Measurements from ENCODE around the gene BOLA3. TPM values are rescaled to one million over a fixed set of nuclear protein-coding genes. Genes with fewer than 3 reads are reported as not detected.
"Not testable (repeated sequence)": the region's sequence is repeated elsewhere in the genome, so short reads cannot be mapped to it uniquely, and the experiment has no call there.

The BOLA3 gene
- 29.8 TPM for total RNA-seq

- DNase-seq (ENCODE audit: low spot score in 2 of 2) (peak; percentile 93 to 95), FAIRE-seq (no peak)
These were observed at the start of gene BOLA3 for GRCh38 chr2:74147727-74148456. BOLA3 (minus strand) TSS chr2:74147912; CDS start chr2:74147874, 38 bp downstream.

DNA sequence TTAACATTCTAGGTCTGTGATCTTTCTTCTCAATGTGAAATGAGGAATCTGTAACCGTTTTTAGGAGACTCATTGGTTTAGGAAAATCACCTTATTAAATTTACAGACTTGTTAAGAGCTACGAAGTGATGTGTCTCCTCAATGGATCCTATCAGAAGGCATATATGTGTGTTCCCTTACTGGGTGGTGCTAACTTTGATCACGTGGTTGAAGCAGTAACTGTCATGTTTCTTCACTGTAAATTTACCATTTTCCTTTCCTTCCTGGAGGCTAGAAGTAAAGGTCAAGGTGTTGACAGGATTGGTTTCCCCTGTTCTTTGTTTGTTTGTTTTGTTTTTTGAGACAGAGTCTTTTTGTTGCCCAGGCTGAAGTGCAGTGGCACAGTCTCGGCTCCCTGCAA, 49.3 kb upstream of the BOLA3 start:
- DNase-seq (ENCODE audit: low spot score in 2 of 2) (no peak), FAIRE-seq (no peak)

DNA sequence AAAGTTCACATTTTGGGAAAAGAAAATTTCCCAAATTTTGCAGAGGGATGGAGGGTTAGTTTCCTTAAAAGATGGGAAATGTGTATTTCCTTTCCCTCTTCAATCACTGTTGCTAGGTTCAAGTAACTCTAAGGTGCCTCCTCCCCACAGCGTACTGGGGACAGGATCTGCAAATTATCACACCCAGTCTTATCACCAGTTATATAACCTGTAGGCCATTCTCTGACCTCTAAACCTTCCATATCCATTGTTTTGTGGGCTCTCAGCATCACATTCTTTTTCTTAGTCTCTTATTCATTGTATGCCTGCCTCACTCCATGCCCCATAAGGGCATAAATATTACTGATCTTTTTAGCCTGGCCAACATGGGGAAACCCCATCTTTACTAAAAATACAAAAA, 47.1 kb upstream of the BOLA3 start:
- no peak for DNase-seq (ENCODE audit: low spot score in 2 of 2)
- no peak for FAIRE-seq

- no peak for DNase-seq (ENCODE audit: low spot score in 2 of 2)
- no peak for FAIRE-seq
These were observed 44.1 kb upstream of the BOLA3 start for GRCh38 chr2:74191596-74192380.

GRCh38 chr2:74188696-74189095, 41.0 kb upstream of the BOLA3 start:
- FAIRE-seq (no peak), DNase-seq (ENCODE audit: low spot score in 2 of 2) (no peak)

- DNase-seq (ENCODE audit: low spot score in 2 of 2) (no peak), FAIRE-seq (no peak)
These were observed 40.4 kb upstream of the BOLA3 start for GRCh38 chr2:74188018-74188601.

GRCh38 chr2:74186706-74187105, 39.0 kb upstream of the BOLA3 start:
- FAIRE-seq; DNase-seq (ENCODE audit: low spot score in 2 of 2): not testable (repeated sequence)

GRCh38 chr2:74186038-74186437, 38.3 kb upstream of the BOLA3 start:
- DNase-seq (ENCODE audit: low spot score in 2 of 2), result no peak
- no peak for FAIRE-seq

GRCh38 chr2:74183878-74184277, 36.2 kb upstream of the BOLA3 start:
- no peak for DNase-seq (ENCODE audit: low spot score in 2 of 2)
- FAIRE-seq, result no peak

DNA sequence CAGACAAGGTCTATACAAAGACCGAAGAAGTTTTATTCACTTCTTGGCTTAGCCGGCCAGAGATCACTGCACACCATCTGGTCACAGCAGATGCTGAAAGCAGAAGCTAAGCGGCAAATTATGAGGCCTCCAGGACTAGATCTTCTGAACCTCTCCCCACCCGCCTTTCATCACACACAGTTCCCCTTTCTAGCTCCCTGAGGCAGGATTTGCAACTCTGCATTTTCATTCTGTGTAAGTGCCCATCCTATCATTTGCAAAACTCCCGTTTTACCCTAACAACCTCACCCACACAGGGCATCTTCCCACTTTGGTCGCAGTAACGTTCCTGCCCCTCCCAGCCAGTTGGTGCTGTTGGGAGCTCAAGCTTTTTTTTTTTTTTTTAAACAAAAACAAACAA, 34.0 kb upstream of the BOLA3 start:
- no peak for FAIRE-seq
- no peak for DNase-seq (ENCODE audit: low spot score in 2 of 2)

DNA sequence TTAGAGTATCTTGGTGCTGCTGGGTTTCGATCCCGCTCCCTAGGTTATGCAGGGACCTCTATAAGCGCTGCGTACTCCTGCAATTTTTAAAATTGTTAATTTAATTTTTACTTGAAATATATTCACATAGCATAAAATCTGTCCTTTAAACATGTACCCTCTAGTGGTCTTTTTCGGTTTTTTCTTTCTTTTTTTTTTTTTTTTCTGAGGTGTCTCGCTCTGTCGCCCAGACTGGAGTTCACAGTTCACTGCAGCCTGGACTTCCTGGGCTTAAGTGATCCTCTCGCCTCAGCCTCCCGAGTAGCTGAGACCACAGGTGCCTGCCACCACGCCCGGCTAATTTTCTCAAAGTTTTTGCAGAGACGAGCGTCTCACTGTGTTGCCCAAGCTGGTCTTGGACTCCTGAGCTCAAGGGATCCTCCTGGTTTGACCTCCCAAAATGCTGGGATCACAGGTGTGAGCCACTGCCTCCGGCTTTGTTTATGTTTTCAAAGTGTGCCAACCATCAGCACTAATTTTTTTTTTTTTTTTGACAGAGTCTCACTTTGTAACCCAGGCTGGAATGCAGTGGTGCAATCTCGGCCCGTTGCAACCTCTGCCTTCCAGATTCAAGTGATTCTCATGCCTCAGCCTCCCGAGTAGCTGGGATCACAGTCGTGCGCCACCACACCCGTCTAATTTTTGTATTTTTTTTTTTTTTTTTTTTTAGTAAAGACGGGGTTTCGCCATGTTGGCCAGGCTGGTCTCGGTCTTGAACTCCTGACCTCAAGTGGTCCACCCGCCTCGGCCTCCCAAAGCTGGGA, 31.6 kb upstream of the BOLA3 start:
- no peak for DNase-seq (ENCODE audit: low spot score in 2 of 2)
- no peak for FAIRE-seq

DNA sequence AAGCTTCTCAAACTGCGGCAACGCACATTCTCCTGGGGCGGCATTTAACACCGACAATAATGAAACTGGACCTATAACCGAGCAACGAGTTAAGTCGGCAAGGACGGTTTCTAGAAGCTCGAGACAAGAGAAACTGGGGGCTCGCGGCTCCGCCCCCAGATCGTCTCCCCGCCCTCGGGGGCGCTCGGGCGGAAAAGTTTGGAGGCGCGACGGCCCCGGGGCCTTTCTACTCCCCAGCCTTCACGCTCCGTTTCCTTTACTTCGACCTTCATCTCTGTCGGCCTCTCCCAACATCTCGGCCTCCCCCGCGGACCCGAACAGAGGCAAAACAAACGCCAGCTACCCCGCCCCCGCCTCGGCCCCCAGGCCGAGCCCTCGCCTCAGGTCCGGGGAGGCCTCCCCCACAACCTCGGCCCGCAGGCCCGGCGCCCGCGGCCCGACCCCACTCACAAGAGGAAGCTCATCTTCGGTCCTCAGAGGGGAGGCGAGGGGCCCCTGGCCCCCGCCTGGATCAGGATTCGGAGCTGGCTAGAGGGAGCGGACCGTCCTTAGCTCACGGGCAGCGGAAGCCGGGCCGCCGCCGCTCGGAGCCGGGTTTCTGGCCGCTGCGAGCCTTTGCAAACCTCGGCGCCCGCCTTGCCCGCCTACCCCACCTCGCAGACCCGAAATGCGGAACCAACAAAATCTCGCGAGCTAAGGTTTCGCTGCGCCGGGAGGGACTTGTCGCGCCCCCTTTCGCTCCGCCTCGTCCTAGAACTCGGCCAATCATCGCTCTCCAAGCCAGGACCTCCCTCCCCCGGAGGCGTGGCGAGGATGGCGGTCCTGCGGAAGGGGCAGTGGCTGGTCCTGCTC, 30.7 kb upstream of the BOLA3 start, which contains the start of gene MOB1A:
Gene MOB1A (minus strand): TSS at position 669 of the 852 bp plus-strand sequence. CDS start 205 bp downstream, at position 464.
- FAIRE-seq (no peak), DNase-seq (ENCODE audit: low spot score in 2 of 2) (peak; percentile 93 to 95)

DNA sequence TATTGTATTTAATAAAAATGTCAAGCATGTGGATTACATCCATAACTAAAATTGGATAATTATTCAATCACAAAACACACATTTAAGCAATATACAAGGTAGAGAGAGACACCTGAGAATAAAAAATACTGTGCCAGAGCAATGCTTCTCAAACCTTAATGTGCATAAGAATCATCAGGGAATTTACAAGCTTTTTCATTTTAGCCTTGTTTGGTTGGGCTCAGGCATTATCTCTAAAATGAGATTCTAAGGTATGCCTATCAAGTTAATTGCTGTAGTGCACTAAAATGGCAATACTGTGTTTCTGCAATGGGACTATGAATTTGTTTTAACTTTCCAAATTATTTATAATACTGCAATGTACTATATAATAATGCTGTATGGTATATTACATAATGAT, 30.0 kb upstream of the BOLA3 start:
- FAIRE-seq (no peak), DNase-seq (ENCODE audit: low spot score in 2 of 2) (no peak)

DNA sequence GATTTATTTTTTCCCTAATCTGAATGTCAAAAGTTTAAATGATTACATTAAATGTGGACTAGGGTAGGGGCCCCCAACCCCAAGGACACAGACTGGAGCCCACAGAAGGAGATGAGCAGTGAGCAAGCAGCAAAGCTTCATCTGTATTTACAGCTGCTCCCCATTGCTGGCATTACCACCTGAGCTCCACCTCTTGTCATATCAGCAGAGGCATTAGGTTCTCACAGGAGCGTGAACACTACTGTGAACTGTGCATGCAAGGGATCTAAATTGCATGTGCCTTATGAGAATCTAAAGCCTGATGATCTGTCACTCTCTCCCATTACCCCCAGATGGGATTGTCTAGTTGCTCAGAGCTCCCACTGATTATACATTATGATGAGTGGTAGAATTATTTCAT, 27.2 kb upstream of the BOLA3 start:
- DNase-seq (ENCODE audit: low spot score in 2 of 2) (no peak), FAIRE-seq (no peak)

- DNase-seq (ENCODE audit: low spot score in 2 of 2), result no peak
- no peak for FAIRE-seq
These were observed 21.0 kb upstream of the BOLA3 start for GRCh38 chr2:74168739-74169138.

DNA sequence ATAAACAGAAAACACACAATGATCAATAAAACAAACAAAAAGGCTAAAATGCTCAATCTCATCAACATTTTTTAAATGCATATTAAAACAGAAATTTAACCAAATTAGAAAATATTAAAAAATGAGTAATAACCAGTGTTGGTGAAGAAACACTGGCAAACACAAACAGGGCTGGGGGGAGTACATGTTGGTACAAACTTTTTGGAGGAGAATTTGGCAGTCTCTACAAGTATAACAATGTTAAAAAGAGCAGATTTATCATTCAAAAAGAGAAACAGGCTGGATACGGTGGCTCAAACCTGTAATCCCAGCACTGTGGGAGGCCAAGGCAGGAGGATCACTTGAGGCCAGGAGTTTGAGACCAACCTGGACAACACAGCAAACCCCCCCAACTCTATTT, 17.0 kb upstream of the BOLA3 start:
- FAIRE-seq (no peak), DNase-seq (ENCODE audit: low spot score in 2 of 2) (no peak)

GRCh38 chr2:74162951-74163350, 15.2 kb upstream of the BOLA3 start:
- no peak for DNase-seq (ENCODE audit: low spot score in 2 of 2)
- no peak for FAIRE-seq

GRCh38 chr2:74155830-74156229, 8.1 kb upstream of the BOLA3 start:
- DNase-seq (ENCODE audit: low spot score in 2 of 2) (no peak), FAIRE-seq (peak; percentile 3)

GRCh38 chr2:74152954-74153353, 5.2 kb upstream of the BOLA3 start:
- FAIRE-seq (no peak), DNase-seq (ENCODE audit: low spot score in 2 of 2) (no peak)

Measured in frontal cortex (tissue), 4 donors.